ENCODE data around the gene PIK3CD.
"Not testable (repeated sequence)": the region's sequence is repeated elsewhere in the genome, so short reads cannot be mapped to it uniquely, and the experiment has no call there.

The PIK3CD gene

DNA sequence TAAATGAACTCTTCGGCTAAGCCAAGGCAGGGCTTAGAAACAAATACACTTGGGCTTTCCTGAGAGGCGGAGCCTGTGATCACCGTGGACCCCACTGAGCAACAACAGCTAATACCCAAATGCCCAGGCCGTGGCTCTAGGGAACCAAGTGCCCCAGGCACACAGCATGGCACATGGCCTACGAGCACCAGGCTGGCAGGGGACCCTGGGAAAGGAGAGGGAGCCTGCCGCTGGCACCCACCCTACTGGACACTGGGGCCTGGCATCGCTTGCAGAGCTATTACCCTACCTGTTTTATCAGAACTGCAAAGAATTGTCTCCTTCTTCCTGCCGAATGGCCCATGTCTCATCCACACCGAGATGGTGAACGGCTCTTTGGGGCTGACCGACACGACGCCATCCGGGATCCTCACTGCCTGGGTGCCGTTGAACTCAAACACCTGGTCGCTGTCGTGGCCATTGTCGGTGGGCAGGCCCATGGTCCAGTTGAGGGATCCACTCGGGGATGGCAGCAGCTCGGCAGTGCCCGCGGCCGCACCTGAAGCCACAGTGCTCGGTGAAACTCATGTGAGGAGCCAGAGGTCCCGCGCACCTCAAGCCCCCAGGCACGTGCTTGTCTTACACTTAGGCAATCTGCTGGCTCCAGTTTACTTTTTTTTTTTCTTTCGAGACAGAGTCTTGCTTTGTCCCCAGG, 92.7 kb downstream of the PIK3CD start:
- DNase-seq, result no peak

DNA sequence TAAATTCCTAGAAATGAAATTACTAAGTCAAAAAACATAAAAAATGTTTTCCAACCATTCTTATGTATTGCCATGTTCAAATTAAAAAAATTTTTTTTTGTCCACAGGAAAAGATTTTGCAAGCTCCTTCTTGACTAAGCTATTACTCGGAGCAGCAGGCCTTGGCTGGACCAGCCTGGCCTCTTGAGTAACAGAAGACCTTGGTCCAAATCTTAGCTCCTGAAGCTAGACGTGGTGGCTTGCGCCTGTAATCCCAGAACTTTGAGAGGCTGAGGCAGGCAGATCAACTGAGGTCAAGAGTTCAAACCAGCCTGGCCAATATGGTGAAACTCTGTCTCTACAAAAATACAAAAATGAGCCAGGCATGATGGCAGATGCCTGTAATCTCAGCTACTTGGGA, 94.7 kb downstream of the PIK3CD start:
- no peak for DNase-seq

DNA sequence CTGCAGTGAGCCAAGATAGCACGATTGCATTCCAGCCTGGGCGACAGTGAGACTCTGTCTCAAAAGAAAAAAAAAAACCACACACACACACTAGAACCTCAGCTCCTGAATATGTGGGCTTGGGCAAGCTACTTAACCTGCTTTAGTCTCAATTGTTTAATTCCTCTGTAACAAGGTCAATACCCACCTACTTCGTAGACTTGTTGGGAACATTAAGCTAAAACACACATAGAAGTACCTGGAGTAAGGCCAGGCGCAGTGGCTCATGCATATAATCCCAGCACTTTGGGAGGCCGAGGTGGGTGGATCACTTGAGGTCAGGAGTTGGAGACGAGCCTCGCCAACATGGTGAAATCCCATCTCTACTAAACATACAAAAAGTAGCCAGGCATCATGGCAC, 95.1 kb downstream of the PIK3CD start:
- no peak for DNase-seq

DNA sequence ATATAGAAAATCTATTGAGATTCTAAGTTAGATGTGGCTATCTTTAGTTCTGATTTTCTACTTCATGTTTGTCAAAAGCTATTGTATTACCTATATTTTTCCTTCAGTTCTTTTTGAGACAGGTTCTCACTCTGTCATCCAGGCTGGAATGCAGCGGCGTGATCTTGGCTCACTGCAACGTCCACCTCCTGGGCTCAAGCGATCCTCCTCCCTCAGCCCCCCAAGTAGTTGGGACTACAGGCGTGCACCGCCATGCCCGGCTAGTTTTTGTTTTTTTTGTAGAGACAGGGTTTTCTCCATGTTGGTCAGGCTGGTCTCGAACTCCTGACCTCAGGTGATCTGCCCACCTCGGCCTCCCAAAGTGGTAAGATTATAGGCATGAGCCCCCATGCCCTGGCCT, 96.9 kb downstream of the PIK3CD start:
- not testable (repeated sequence) for DNase-seq

DNA sequence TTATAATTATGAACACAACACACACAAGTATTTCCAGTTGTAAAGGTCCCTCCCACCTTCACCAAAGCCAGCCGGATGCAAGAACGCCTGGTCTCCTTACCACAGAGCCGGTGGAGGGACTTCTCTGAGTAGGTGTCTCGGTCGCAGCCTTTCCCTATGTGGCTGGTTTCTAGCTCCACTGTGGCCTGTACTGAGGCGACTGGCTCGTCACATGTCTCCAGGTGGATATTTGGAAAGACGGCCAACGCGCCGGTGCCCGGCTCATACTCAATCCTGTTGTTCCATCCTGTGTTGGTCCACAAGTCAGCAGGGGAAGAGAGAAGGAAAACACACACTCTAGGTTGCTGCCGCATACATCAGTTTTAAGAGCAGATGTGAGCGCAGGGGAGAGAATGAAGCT, 97.8 kb downstream of the PIK3CD start:
- DNase-seq, result no peak

DNA sequence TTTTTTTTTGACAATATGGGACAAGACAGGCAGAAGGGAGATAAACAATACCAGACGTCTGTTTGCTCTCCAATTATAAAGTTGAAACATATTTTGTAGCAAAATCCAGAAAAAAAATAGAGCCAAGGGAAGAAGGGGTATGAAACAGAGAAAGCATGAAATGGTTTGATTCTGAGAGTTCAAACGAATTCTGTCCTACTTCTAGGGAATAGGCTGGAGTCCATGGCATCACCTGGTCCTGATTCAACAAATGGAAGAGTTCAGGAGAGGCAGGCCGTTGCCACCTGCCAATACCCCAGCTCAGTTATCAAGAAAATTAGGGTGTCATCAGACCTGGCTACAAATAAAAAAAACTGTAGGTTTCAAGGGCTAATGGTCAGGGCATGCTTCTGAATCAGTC, 100.4 kb downstream of the PIK3CD start:
- no peak for DNase-seq

DNA sequence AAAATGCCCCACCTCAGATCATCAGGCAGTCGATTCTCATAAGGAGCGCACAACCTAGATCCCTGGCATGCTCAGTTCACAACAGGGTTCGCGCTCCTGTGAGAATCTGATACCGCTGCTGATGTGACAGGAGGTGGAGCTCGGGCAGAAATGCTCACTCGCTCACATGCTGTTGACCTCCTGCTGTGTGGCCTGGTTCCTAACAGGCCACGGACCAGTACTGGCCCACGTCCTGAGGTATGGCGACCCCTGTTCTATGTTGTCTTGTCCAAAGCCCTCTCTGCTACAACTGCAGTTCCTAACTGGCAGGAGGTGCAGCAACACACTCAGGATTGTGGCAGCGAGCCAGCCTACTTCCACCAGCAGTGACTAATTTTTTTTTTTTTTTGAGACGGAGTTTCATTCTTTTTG, 101.6 kb downstream of the PIK3CD start:
- no peak for DNase-seq

DNA sequence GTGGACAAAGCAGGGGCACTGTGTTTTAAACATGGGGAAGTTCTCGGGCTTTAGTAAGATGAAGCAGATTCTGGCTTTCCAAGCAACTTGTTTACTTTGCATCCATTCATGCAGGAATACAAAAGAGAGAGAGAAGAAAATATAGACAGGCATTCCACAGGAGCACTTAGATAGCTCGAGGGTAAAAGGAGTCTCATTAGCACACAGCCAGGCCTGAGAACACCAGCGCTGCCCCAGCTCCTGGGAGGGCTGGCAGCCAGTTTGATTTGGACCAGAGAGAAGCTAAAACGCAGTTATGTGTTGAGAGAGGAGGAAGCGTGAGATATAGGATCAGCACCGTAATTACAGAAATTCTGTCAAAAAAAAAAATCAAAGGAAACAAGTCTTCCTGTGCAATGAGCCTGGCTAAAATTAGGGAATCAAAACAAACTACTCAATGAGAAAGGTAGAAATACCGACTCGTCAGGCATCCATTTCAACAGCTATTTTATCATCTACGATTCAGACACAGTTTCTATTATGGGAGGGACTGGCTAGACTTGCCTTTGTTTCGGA, 104.0 kb downstream of the PIK3CD start:
- DNase-seq, result no peak

DNA sequence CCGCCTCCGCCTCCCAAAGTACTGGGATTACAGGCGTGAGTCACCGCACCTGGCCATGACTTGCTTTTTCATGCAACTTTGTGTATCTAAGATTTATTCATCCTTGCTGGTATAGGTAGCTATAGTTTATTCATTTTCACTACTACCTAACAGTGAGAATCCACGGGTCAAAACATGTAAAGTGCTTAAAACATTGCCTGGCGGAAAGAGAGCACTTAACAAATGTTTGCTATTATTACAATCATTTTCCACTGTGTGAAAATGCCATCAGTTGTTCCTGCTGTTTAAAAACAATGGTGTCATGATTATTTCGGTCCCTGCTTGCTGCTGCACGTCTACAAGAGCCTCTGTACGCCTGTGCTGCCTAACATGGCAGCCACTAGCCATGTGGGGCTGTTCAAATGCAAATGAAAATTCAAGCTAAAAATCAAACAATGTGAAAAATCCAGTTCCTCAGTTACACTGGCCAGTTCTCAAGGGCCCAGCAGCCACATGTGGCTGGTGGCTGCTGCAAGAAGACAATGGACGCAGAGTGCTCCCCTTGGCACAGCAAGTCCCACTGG, 107.1 kb downstream of the PIK3CD start:
- DNase-seq, result no peak

DNA sequence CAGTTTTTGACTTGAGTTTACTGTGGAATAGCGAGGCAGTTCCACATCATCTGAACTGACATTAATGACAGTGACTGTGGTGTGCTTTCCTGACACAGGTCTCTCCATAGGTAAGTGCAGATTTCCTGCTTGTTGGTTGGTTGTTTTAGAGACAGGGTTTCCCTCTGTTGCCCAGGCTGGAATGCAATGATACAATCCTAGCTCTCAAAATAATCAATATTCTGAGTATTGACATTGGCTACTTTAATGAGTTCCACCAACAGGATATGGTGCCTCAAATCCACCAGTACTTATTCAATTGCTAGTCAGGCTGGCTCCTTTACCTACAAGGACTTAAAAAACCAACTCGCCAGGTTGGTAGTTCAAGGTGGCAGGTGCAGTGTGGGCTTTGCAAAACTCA, 108.4 kb downstream of the PIK3CD start:
- no peak for DNase-seq

DNA sequence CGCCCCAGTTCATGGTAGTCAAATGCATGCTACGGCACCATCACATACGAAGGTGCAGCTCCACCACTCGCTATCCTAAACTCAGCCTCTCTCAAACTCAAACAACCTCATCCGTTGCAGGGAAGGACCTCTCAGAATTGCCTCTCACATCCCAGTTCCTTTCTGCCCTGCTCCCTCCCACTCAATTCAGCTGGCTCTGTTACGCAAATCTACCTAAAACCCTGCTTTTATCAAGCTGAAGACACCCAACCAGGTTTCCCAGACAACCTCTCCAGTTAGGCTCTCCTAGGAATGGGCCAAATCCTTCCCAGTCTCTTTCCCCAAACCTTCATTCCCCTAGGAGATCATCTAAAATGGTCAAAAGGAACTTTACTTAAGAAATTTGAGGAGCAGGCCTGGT, 109.3 kb downstream of the PIK3CD start:
- DNase-seq, result no peak

DNA sequence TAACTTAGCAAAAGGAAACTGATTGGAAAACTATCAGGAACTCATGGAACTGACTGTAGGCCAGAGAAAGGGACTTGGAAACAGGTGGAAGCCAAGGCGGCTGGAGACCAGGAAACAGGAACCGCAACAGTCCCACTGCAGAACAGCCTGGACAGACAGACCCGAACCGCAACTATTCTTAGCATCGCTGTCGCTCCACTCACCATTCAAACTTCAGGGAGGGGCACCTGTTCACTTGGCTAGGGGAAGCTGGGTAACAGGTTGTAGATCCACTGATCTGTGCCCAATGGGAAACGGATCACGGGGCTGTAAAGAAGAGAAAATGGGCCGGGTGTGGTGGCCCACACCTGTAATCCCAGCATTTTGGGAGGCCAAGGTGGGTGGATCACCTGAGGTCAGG, 110.3 kb downstream of the PIK3CD start:
- DNase-seq, result no peak

DNA sequence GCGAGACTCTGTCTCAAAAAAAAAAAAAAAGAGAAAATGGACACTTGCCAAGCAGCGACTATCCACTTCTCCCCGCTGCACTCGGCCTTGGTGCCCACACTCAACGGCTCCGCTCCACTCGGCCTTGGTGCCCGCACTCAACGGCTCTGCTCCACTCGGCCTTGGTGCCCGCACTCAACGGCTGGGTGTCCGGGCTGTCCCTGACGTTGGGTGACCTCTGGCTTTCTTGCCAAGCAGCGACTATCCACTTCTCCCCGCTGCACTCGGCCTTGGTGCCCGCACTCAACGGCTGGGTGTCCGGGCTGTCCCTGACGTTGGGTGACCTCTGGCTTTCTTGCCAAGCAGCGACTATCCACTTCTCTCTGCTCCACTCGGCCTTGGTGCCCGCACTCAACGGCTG, 110.9 kb downstream of the PIK3CD start:
- not testable (repeated sequence) for DNase-seq

DNA sequence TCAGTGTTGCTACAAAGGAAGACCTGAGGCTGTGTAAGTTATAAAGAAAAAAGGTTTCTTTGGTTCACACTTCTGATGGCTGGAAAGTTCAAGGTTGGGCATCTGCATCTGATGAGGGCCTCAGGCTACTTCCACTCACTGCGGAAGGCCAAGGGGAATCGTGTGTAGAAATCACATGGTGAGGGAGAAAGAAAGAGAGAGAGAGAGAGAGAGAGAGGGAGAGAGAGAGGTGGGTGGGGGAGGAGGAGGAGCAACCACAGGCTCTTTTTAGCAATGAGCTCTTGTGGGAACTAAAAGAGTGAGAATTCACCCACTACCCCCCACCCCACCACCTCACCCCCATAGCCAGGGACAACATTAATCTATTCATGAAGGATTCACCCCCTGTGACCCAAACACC, 112.4 kb downstream of the PIK3CD start:
- no peak for DNase-seq

DNA sequence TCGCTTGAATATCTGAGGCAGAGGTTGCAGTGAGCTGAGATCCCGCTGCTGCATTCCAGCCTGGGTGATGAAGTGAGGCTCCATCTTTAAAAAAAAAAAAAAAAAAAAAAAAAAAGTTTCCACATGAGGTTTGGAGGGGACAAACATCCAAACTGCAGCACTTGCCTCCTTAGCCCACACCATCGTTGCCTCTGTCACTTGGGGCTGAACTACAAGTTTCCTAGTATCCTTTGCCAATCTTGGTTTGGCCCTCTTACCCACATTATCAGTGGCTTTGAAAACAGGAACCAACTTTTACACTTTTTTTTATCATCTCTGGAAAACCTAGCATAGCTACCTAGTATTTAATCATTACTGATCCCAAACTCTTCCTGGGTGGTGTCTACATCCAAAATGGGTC, 113.0 kb downstream of the PIK3CD start:
- no peak for DNase-seq

DNA sequence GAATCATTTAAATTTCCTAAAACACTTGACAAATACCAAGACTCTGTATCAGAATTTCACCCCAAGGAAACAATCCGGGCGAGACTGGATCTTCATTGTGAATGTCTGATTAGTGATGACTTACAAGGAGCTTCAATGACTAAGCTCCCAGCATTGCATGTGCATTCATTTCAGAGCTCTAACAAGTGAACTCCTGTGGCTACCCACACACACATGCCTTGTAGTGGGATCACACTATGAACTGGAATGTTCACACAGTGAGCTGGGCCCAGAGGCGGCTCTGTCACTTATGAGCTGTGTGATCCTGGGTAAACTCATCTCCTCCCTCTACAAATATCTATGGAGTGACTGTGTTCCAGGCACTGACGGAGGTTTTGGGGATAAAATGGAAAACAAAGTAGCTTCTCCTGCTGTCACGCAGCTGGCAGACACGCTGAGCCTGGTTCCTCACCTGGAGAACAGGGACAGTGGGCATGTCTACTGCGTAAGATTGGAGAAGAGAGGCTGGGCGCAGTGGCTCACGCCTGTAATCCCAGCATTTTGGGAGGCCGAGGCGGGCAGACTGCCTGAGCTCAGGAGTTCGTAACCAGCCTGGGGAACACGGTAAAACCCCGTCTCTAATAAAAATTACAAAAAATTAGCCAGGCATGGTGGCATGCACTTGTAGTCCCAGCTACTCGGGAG, 115.4 kb downstream of the PIK3CD start:
- no peak for DNase-seq

DNA sequence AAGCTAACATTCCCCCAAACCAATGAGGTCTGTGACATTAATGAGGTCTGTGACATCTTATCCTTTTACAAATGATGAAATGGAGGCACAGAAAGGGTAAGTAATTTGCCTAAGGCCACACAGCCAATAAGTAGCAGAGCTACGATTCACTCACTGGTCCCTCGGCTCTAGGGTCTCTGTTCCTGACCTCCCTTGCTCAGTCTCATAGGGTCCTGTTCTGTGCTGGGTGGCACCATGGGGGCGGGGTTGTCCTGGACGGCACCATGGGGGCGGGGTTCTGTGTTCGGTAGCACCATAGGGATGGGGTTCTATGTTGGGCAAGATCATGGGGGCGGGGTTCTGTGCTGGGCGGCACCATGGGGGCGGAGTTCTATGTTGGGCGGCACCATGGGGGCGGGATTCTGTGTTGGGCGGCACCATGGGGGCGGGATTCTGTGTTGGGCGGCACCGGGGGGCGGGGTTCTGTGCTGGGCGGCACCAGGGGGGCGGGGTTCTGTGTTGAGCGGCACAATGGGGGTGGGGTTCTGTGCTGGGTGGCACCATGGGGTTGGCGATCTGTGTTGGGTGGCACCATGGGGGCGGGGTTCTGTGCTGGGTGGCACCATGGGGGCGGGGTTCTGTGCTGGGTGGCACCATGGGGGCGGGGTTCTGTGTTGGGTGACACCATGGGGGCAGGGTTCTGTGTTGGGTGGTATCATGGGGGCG, 116.6 kb downstream of the PIK3CD start:
- DNase-seq, result no peak

DNA sequence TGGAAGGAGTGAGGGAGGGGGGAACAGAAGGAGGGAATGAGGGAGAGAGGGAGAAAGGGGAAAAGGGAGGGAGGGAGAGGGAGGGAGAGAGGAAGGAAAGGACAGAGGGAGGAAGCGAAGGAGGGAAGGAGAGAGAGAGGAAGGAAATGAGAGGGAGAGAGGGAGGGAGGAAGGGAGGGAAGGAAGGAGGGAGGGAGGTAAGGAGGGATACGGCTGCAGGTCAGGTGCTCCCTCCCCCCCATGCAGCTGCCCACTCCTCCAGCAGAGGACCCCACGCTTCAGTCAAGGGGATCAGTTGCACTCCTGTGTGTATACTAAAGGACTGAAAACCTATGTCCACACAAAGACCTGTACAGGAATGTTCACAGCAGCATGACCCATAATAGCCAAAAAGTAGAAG, 117.5 kb downstream of the PIK3CD start:
- DNase-seq, result no peak

DNA sequence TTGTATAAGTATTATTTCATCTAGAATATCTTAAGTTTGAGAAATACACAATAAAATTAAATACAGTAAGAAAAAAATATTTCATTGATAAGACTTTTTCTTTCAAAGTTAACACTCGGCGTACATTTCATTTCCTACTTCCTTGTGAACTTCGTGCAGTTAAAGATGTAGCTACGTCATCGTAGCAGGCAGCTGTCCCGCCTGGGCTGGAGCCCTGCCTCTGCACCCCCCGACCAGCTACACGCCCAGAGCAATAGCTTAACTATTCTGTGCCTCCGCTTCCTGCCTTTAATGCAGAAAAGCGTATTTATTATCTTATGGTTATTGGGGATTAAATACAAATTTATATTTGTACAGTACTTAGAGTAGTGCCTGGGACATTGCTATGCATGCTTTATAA, 118.8 kb downstream of the PIK3CD start:
- DNase-seq, result no peak

DNA sequence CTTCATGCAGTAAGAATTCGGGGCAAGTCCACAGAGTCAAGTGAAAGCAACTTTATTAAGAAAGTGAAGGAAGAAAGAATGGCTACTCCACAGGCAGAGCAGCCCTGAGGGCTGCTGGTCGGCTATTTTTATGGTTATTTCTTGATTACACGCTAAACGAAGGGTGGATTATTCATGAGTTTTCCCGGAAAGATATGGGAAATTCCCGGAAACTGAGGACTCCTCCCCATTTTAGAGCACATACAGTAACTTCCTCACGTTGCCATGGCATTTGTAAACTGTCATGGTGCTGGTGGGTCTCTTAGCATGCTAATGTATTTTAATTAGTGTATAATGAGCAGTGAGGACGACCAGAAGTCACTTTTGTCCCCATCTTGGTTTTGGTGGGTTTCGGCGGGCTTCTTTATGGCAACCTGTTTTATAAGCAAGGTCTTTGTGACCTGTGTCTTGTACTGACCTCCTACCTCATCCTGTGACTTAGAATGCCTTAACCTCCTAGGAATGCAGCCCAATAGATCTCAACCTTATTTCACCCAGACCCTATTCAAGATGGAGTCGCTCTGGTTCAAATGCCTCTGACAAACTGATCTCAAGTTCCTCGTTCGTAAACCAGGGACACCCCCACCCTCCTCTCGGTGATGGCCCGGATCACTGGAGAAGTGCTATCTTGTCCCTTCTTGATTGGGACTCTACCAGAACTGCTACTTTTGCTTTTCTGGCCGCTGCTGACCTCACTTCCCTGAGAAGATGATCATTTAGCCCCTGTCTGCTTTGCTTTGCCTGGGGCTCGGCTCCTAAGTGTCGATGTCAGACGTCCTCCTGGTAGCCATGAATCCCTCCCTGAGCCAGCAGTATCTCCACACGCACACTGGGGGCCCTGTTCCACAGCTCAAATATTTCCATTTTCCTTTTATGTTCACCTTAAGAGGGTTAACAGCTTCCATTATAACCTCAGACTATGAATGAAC, 123.5 kb downstream of the PIK3CD start:
- DNase-seq, result no peak

DNA sequence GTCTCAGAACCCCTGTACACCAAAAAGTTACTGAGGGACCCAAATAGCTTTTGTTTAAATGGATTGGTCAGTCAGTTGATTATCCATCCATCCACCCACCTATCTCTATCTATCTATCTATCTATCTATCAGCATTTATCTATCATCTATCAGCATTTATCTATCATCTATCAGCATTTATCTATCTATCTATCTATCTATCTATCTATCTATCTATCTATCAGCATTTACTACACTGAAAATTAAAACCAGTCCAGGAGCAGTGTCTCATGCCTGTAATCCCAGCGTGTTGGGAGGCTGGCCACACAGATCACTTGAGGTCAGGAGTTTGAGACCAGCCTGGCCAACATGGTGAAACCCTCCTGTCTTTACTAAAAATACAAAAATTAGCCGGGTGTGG, 125.2 kb downstream of the PIK3CD start:
- DNase-seq, result no peak
